Large intestine (tissue), 3 donors: Measurements from ENCODE around the gene HMX1. TPM values are rescaled to one million over a fixed set of nuclear protein-coding genes. Genes with fewer than 3 reads are reported as not detected.

Experiments used
- DNase-seq, 2 donors: peaks; one replicate each; pipeline versions ENCODE4 v3.0.0 to v3.0.0-alpha.2; 2013
- H3K27ac ChIP-seq: one replicate; pipeline ENCODE4 v1.5.1; 2013; ENCODE audit warnings: low read length
- H3K27me3 ChIP-seq: 2 replicates; pipeline ENCODE4 v1.6.1; 2013; ENCODE audit warnings: low read length; ENCODE audit not compliant: control insufficient read depth, insufficient read depth
- H3K36me3 ChIP-seq: 2 replicates; pipeline ENCODE4 v1.6.1; 2013; ENCODE audit warnings: low read length; ENCODE audit not compliant: control insufficient read depth, insufficient read depth
- H3K4me1 ChIP-seq: one replicate; pipeline ENCODE4 v1.6.1; 2013; ENCODE audit warnings: low read length; ENCODE audit not compliant: control insufficient read depth, insufficient read depth
- H3K4me3 ChIP-seq: one replicate; pipeline ENCODE4 v1.5.1; 2013; ENCODE audit warnings: low read length
- H3K9me3 ChIP-seq: one replicate; pipeline ENCODE4 v1.6.1; 2013; ENCODE audit warnings: mild to moderate bottlenecking, low read depth, low read length, moderate library complexity; ENCODE audit not compliant: control insufficient read depth
- WGBS: methylation state at CpG from one replicate; pipeline ENCODE4 v1.1.5; 2013; ENCODE audit warnings: low lambda C conversion rate; ENCODE audit not compliant: insufficient coverage; 5-methylcytosine and 5-hydroxymethylcytosine counted together
- polyA plus RNA-seq: library from polyadenylated mRNA; unstranded; fragments of 120-200 nt; gene quantifications from one replicate; pipeline ENCODE4 v1.2.1, GENCODE V29; 2013

HMX1 gene
- polyA plus RNA-seq, 1 donor: not detected

DNA sequence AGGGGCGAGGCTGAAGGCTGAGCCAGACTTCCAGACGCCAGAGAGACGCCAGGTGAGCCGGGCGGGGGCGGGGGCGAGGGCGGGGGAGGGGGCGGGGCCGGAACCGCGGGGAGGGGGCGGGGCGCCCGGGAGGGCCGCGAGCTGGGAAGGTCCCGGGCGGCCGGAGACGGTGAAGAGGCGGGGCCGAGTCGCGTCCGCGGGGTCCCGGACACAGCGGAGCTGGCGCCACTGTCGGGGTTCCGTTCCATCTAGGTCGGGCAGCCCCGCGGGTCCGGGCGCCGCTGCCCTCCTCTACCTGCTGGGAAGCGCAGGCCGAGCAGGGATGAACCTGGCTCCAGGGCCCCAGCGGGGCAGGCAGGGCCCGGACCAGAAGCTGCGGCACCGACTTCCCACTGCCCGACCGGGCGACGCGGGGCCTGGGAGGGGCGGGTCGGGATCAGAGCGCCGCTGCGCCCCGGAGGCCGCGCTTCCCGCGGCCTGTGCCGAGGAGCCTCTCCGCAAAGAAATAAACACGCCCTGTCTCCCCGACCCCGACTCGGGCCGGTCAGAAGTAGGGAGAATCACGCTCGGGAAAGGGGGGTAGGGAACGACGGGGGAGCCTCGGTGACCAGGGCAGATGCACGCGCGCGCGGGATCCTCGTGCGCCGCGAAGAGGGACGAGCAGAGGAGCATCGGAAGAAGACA lies 10.6 kb downstream of the HMX1 start:
- Histone ChIP-seq H3K27me3 (peaks cover 99% of the 10 kb centered on the region), H3K4me3 (no peak overlapping the region), H3K9me3 (peaks cover 29% of the 10 kb centered on the region), H3K27ac (no peak overlapping the region), H3K4me1 (no peaks in the 10 kb centered on the region), H3K36me3 (no peaks in the 10 kb centered on the region)
- no CpG with 5 or more reads among the region's 82 CpGs for WGBS
- no peak for DNase-seq

DNA sequence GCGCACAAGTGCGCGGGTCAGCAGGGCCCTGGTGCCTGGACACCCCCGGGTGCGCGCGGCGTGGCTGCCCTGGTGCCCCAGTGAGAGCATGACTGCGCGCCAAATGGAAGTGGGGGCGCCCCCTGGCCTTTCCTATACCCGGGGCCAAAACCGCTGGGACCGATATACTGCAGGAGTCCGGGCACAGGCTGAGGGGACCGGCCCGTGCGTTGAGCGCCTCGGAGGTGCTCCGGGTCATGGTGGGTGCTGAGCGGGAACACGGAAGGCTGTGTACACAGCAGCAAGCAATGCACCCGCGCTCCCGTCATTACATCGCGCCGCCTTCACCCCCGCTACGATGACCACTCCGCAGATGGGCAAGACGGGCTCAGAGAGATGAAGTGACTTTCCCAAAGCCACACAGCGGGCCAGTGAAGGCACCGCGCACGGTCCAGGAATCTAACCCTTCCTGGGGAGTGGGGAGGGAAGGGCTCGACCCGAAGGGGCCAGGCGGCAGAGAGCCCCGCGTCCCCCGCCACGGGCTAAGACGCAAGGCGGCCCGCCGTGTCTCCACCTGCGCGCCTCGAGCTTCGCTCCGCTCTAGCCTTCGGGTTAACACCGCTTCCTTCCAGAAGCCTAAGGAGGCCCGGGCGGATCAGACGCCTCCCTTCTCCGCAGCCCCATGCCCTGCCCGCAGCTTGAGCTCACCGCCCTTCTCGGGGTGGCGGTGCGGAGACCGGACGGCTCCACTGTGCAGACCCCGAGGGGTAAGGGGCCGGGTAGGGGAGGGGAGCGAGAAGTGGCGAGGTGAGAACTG lies 11.3 kb downstream of the HMX1 start:
- Histone ChIP-seq H3K36me3 (no peaks in the 10 kb centered on the region), H3K4me1 (no peaks in the 10 kb centered on the region), H3K27ac (no peak overlapping the region), H3K27me3 (peaks cover 99% of the 10 kb centered on the region), H3K9me3 (peaks cover 29% of the 10 kb centered on the region), H3K4me3 (no peak overlapping the region)
- DNase-seq: peak in 1 of 2 donors; percentile 25
- no CpG with 5 or more reads among the region's 70 CpGs for WGBS

DNA sequence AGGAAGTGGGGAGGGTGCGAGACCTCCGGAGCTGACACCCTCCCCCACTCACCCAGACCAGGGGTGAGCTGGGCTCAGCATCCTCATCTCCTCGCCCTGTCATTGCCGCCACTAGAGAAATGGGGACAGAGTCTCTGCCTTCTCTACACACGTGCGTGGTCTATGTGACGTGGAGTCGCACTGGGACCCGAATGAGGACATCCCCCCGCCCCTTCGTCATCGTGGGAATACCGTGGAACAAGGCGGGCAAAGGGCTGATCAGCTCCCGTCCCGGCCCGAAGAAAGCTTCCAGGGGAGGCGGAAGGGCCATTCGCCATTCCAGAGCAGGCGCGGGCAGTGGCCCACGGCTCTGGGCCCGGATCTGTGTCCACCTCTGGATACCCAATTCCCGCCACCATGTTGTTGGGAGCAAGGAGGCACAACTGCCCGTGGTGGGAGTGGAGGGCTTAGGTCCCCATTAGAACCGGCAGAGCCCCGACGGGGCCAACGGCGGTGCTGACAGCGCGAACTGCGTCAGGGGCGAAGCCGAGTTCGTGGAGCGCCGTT lies 12.0 kb downstream of the HMX1 start:
- Histone ChIP-seq H3K36me3 (no peaks in the 10 kb centered on the region), H3K4me3 (no peak overlapping the region), H3K4me1 (no peaks in the 10 kb centered on the region), H3K9me3 (peaks cover 29% of the 10 kb centered on the region), H3K27me3 (peaks cover 99% of the 10 kb centered on the region), H3K27ac (no peak overlapping the region)
- WGBS: no CpG with 5 or more reads among the region's 38 CpGs
- DNase-seq: no peak

DNA sequence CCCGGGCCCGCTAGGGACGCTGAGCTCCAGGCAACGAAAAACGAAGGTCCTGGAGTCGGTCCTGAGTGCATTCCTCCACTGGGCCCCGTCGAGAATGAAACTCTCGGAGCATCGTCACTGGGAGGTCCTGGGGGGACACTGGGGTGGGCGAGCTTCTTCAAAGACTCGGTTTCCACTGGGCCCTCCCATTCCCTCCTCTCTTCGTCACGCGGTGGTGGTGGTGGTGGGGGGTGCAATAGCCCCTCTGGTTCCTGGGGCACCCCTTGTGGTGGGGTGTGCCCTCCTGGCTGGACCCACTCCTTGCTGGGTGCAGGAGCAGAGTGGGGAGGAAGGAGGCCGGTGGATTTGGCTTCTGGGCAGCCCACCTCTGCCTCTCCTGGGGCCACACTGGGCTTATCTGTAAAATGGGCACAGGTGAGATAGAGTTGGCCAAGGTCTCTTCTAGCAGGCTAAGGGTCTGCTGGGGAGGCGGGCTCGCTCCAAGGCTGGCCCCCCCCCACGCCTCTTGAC lies 12.9 kb downstream of the HMX1 start:
- H3K9me3 ChIP-seq: peaks cover 29% of the 10 kb centered on the region
- peaks cover 99% of the 10 kb centered on the region for H3K27me3 ChIP-seq
- no CpG with 5 or more reads among the region's 19 CpGs for WGBS
- no peaks in the 10 kb centered on the region for H3K36me3 ChIP-seq
- no peak for DNase-seq
- no peak overlapping the region for H3K27ac ChIP-seq
- no peak overlapping the region for H3K4me3 ChIP-seq
- H3K4me1 ChIP-seq: no peaks in the 10 kb centered on the region

DNA sequence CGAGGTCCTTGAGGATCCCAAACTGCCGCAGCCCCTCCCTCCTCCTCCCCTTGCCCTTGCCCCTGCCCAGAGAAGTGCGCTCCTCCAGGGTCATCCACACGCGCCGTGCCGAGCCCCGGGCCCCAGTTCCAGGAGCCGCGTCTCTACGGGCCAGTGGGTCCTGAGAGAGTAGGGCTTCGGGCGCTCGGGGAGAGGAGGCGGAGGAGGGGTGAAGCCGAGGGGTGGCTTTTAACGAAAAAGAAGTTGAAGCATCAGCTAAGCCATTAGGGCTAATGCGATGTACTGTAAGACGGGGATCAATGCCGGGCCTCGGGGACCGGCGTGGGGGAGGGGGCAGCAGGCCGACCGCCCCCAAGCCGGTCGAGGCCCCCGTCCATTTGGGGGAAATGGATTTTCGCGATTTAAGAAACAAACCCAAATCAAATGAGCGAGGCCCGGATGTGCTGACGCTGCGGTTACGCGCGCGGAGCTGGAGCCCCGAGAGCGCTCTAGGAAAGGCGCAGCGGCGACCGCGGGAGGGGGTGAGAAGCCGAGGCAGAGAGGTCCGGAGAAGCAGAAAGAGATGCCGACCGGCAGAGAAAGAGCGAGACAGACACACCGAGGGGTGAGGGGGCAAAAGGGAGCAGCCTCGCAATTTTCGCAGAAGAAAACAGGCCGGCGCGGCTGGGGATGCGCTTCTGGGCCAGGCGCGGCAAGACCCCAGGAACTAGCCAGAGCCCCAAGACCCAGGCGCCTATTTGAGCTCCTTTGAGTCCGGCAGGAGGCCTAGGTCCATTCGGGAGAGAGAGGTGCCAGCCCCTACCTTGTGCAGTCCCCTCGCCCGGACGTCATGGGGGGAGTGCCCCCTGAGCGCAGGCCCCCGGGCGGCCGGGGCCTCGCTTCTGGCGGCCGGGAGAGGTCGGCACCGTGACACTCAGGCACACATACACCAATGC lies 13.6 kb downstream of the HMX1 start:
- Histone ChIP-seq H3K4me1 (no peaks in the 10 kb centered on the region), H3K27ac (no peak overlapping the region), H3K4me3 (no peak overlapping the region), H3K27me3 (peaks cover 98% of the 10 kb centered on the region), H3K9me3 (peaks cover 29% of the 10 kb centered on the region), H3K36me3 (no peaks in the 10 kb centered on the region)
- no CpG with 5 or more reads among the region's 74 CpGs for WGBS
- no peak for DNase-seq

DNA sequence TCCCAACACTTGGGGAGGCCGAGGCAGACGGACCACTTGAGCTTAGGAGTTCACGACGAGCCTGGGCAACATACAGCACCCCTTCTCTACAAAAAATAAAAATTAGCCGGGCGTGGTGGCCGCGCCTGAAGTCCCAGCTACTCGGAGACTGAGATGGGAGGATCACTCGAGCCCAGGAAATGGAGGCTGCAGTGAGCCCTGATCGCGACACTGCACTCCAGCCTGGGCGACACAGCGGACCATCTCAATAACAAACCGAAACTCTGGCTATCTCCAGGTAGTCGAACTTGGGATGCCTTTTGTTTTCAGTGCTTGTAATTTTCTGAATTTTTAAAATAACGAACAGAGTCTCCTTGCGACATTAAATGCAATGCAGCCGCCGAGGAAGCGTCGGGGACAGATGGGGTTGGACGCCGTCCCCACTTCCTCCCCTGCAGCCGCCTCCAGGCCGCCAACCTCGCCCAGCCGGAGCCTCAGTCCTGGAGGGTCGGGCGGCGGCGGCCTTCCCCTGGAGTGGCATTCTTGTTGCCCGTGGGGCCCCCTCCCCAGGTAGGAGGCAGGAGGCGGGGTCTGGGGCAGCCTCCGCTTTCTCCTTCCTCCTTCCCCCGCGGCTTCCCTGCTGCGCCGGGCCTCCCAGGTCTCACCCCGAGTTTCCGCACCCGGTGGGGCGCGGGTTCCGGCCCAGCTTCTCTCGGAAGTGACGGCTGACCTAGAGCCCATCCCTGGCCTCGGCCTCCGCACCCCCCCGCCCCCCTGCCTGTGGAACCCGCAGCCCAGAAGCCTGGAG lies 14.6 kb downstream of the HMX1 start:
- Histone ChIP-seq H3K27me3 (peaks cover 98% of the 10 kb centered on the region), H3K27ac (no peak overlapping the region), H3K36me3 (no peaks in the 10 kb centered on the region), H3K4me3 (no peak overlapping the region), H3K4me1 (no peaks in the 10 kb centered on the region), H3K9me3 (peaks cover 29% of the 10 kb centered on the region)
- WGBS: no CpG with 5 or more reads among the region's 51 CpGs
- no peak for DNase-seq

DNA sequence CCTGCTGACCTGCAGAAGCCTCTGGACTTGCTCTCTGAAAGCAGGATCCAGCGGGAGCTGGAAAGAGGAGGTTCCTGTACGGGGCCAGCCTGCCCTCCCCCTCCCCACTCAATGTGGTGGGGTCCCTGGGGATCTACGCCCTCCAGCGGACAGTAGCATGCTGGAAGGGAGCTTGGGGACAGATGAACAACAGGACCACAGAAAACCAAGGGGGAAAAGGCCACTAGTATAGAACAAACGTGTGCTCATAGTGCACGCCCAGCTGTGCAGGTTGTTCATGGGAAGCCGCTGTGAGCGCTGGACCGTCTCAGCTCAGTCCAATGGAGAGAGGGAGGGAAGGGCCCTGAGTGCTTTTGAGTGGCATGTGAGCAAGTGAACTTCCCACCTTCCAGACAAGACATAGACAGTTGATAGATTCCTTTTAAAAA lies 15.8 kb downstream of the HMX1 start:
- peaks cover 87% of the 10 kb centered on the region for H3K27me3 ChIP-seq
- WGBS: no CpG with 5 or more reads among the region's 9 CpGs

DNA sequence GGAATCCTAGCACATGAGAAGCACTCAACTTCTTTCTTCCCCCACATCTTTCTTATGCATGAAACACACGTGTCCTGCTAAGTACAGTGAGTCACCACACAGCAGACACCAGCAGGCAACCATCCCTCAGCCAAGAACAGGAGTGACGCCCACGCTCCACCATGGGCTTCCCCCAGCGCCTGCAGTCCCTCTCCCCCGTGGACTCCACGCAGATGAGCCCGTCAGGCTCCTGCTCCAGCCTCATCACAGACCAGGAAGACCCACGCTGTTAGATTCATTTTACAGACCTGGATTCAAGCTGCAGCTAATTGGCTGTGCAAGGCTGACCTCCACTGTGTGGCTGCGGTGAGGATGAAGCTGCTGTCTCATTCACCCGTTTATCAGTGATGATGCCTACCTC lies 16.7 kb downstream of the HMX1 start:
- no peak for DNase-seq
- H3K9me3 ChIP-seq: peaks cover 16% of the 10 kb centered on the region
- WGBS: no CpG with 5 or more reads among the region's 10 CpGs
- no peak overlapping the region for H3K27ac ChIP-seq
- H3K4me1 ChIP-seq: no peaks in the 10 kb centered on the region
- no peaks in the 10 kb centered on the region for H3K36me3 ChIP-seq
- H3K27me3 ChIP-seq: peaks cover 84% of the 10 kb centered on the region
- no peak overlapping the region for H3K4me3 ChIP-seq

More for the DNA sequence above, 15.8 kb downstream of the HMX1 start:
- Histone ChIP-seq H3K4me3 (no peak overlapping the region), H3K36me3 (no peaks in the 10 kb centered on the region), H3K4me1 (no peaks in the 10 kb centered on the region), H3K9me3 (peaks cover 22% of the 10 kb centered on the region), H3K27ac (no peak overlapping the region)
- no peak for DNase-seq

DNA sequence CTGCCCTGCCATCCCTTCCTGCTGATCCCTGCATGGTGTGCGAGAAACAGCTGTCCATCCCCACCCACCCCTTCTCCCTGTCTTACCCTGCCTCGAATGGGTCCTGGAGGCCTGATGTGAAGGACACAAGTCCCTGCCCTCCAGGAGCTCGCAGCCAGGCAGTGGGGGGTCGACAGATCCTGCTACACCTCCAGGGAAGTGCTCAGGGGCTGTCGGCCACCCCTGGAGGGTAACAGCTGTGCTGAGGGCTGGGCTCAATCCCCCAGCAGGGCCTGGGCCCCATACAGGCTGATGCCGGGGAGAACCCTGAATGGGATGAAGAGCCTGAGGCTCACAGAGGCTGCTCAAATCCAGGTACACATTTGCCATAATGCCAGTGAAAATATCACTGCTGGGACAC lies 17.6 kb downstream of the HMX1 start:
- H3K4me3 ChIP-seq: no peak overlapping the region
- H3K4me1 ChIP-seq: no peaks in the 10 kb centered on the region
- peaks cover 81% of the 10 kb centered on the region for H3K27me3 ChIP-seq
- H3K27ac ChIP-seq: no peak overlapping the region
- no peak for DNase-seq
- WGBS: no CpG with 5 or more reads among the region's 6 CpGs
- H3K9me3 ChIP-seq: peaks cover 15% of the 10 kb centered on the region
- H3K36me3 ChIP-seq: no peaks in the 10 kb centered on the region
